Esophagus squamous epithelium (tissue), 5 donors: ENCODE measurements around the gene GPATCH4. TPM values are rescaled to one million over a fixed set of nuclear protein-coding genes. Genes with fewer than 3 reads are reported as not detected.

Experiments
- DNase-seq: peaks from one replicate; lab custom pipeline; 2025; lab: John Stamatoyannopoulos, UW
- H3K27ac ChIP-seq, 4 donors: fragments of 200-600 bp; sonication (generic); one replicate each; pipeline ENCODE4 v1.5.1; 2016 to 2019; ENCODE audit warnings: mild to moderate bottlenecking in 1 of 4
- H3K27me3 ChIP-seq, 4 donors: fragments of 200-600 bp; sonication (generic); 1 replicate in 3 of 4; 2 replicates in 1 of 4; pipeline versions ENCODE4 v1.5.1 to v1.6.0; 2017 to 2021; ENCODE audit warnings: antibody characterized with exemption in 1 of 4
- H3K36me3 ChIP-seq, 3 donors: fragments of 200-600 bp; sonication (generic); one replicate each; pipeline ENCODE4 v1.5.1; 2016 to 2019
- H3K4me1 ChIP-seq, 3 donors: fragments of 200-600 bp; sonication (generic); one replicate each; pipeline ENCODE4 v1.5.1; 2017 to 2019
- H3K4me3 ChIP-seq, 4 donors: fragments of 200-600 bp; sonication (generic); 1 replicate in 3 of 4; 2 replicates in 1 of 4; pipeline ENCODE4 v1.5.1; 2016 to 2019; ENCODE audit warnings: mild to moderate bottlenecking in 2 of 4, moderate library complexity in 1 of 4
- H3K9me3 ChIP-seq, 3 donors: fragments of 200-600 bp; sonication (generic); one replicate each; pipeline ENCODE4 v1.5.1; 2016 to 2019
- POLR2A ChIP-seq, 4 donors: fragments of 450-650 bp; IDR thresholded peaks; one replicate each; pipeline ENCODE4 v1.6.1; 2017; ENCODE audit warnings: antibody characterized with exemption in 4 of 4, mild to moderate bottlenecking in 4 of 4, moderate library complexity in 3 of 4
- WGBS, 2 donors: methylation state at CpG; one replicate each; pipeline ENCODE4 v1.1.5; 2018; 5-methylcytosine and 5-hydroxymethylcytosine counted together
- intact Hi-C: fragments of 100-400 bp; cut with DNase I; formaldehyde crosslinking; loops from one replicate; pipeline ENCODE4 v1.15.0; 2022
- total RNA-seq, 4 donors: library from RNA; depleted of rRNA; stranded (reverse); fragments of >200 nt; gene quantifications; one replicate each; pipeline ENCODE4 v1.1.0, GENCODE V29; 2016
- TF ChIP-seq, protein P1 (sequence below), 6 experiments: fragments of 450-650 bp in 4 of 6; fragments of 200-600 bp in 2 of 6; sonication (generic) in 2 of 6; IDR thresholded peaks; one replicate each; pipeline ENCODE4 v1.5.1; 2016 to 2019; ENCODE audit warnings: antibody characterized with exemption in 6 of 6, mild to moderate bottlenecking in 4 of 6, moderate library complexity in 4 of 6
- donor health status: DM: yes; HTN: yes; CAD: no.

GPATCH4 gene
- total RNA-seq, 4 donors from 2014 or later = 14.0 to 41.8 (median 25.0) TPM

DNA sequence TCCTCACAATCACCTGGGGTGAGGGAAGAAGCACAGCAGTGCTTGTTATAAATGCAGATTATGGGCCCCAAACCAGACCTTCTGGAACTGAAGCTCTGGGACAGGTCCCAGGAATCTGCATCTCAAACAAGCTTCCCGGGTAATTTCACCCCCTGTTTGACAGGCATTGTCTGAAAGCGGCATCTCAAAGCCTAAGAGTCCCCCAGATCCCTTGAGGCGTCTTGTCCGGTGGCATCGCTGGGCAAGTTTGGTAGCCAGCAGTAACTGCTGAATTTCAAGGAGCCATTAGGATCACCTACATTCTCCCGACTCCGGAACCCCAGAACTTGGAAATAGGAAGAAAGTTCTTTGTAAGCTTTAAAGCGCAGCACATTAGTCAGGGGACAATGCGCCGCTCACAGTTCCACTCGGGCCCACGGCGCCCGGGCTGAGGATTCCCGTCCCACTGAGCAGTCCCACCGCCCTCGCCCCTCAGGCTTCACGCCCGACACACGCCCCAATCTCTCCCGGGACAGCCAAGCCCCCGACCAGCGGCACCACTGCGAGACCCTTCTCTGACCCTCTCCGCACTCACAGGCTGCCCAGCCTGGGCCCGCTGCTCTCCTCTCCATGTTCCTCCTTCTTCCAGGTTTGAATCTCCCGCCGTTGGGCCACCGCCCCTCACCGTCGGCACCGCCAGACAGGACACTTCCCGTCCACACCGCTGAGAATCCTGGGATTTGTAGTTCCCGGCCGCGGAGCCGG lies 29.2 kb downstream of the GPATCH4 start, which contains the start of gene IQGAP3:
Gene IQGAP3, minus strand, starts transcription at position 647 of the 744 bp plus-strand sequence. Its CDS starts 36 bp downstream, at position 611.
- TF ChIP-seq, protein P1, sequence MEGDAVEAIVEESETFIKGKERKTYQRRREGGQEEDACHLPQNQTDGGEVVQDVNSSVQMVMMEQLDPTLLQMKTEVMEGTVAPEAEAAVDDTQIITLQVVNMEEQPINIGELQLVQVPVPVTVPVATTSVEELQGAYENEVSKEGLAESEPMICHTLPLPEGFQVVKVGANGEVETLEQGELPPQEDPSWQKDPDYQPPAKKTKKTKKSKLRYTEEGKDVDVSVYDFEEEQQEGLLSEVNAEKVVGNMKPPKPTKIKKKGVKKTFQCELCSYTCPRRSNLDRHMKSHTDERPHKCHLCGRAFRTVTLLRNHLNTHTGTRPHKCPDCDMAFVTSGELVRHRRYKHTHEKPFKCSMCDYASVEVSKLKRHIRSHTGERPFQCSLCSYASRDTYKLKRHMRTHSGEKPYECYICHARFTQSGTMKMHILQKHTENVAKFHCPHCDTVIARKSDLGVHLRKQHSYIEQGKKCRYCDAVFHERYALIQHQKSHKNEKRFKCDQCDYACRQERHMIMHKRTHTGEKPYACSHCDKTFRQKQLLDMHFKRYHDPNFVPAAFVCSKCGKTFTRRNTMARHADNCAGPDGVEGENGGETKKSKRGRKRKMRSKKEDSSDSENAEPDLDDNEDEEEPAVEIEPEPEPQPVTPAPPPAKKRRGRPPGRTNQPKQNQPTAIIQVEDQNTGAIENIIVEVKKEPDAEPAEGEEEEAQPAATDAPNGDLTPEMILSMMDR (IDR thresholded peaks at IDR 0.05) = peak in 1 of 6 experiments; percentile 5
- peak in 1 of 4 donors; percentile 19 for TF ChIP-seq POLR2A (IDR thresholded peaks at IDR 0.05)
- Histone ChIP-seq H3K4me1 (peaks cover 7 to 19% (median 15%) of the 10 kb centered on the region in 3 donors), H3K27ac (peak within 1 kb of the TSS in 3 of 4 donors; percentile 29 to 55 (median 53)), H3K9me3 (no peaks in the 10 kb centered on the region), H3K4me3 (peak within 1 kb of the TSS; percentile 31 to 62 (median 48)), H3K27me3 (peaks cover 0 to 7% (median 0%) of the 10 kb centered on the region in 4 donors), H3K36me3 (no peaks in the 10 kb centered on the region)
- 2 to 3% methylated on average over 24 to 30 of the region's 38 CpGs for WGBS, 2 donors
- intact Hi-C loops = no loop called here
- DNase-seq = no peak

DNA sequence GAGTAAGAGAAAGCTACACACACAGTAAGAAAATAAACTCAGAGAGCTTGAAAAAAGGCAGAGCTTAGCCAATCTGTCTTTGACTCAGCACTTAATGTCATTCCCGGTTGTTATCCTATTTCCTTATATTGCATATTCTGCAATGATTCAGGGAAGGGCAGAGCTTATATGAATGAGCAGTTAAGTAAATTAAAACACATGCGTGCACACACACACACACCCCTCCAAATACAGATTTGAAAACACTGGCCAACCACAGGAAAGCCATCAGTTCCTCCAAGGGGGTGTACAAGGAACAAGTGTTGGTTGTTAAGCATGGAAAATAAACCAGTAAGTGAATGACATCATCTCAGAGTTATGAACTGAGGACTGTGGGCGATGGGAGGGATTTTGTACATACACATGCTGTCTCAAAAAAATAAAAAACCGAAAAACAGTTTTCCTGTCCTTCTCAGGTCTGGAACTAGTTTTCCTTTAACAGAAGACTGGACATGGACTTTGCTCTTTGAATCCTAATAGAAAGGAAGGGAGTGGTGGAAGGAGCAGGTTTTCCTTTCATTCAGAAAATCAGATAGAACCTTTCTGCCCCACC lies 29.9 kb downstream of the GPATCH4 start:
- WGBS, 2 donors = 9 to 11% methylated on average over 4 of the region's 4 CpGs
- peaks cover 7 to 19% (median 15%) of the 10 kb centered on the region in 3 donors for H3K4me1 ChIP-seq
- H3K4me3 ChIP-seq = peak overlapping the region in 3 of 4 donors; percentile 45 to 62 (median 51)

DNA sequence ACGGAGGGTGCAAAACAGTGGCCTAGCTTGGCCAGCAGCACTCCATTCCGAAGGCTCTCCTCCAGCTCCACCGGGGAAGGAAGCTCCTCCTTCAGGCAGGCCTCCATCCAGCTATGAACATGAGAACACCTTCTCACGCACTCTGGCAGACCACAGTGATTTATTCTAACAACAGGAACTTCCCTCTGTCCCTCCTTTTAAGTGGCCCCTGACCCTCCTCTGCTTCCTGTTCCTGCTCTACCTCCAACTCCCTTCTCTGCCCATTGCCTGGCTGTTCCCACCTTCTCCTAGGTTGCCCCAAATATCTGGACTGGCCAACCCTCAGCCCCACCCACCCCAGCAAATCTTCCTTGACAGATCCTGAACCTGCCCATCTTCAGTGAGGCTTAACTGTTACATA lies 34.8 kb downstream of the GPATCH4 start:
- Histone ChIP-seq H3K27ac (no peak overlapping the region), H3K4me1 (peaks cover 0 to 6% (median 5%) of the 10 kb centered on the region in 3 donors), H3K9me3 (no peaks in the 10 kb centered on the region), H3K27me3 (no peaks in the 10 kb centered on the region), H3K36me3 (no peaks in the 10 kb centered on the region), H3K4me3 (no peak overlapping the region)
- WGBS, 2 donors = 94 to 97% methylated on average over 4 of the region's 4 CpGs
- TF ChIP-seq, protein P1 (IDR thresholded peaks at IDR 0.05) = no peak
- TF ChIP-seq POLR2A (IDR thresholded peaks at IDR 0.05) = no peak
- intact Hi-C loops = no loop called here
- DNase-seq = no peak

More for the DNA sequence above, 29.9 kb downstream of the GPATCH4 start:
- H3K36me3 ChIP-seq = no peaks in the 10 kb centered on the region
- TF ChIP-seq, protein P1 (IDR thresholded peaks at IDR 0.05) = no peak
- no peak for TF ChIP-seq POLR2A (IDR thresholded peaks at IDR 0.05)
- no peaks in the 10 kb centered on the region for H3K9me3 ChIP-seq
- intact Hi-C loops = no loop called here
- DNase-seq = no peak
- H3K27ac ChIP-seq = peak overlapping the region in 1 of 4 donors; percentile 55
- peaks cover 0 to 7% (median 0%) of the 10 kb centered on the region in 4 donors for H3K27me3 ChIP-seq

DNA sequence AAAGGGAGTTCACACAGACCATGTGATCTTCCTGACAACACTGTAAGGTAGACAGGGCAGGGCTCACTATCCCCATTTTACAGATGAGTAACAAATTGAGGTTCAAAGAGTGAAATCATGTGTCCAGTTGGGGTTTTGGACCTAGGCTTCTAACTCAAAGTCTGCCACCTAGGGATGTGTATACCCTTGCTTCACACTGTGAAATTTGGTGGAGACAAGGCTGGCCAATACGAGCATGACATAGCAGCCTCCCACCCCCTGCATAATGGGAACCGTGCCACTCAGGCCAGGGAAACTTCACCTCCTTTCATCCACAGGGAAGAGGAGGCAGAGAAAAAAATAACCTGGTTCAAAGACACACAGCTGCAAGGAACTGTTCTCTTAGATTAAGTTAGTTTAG lies 35.8 kb downstream of the GPATCH4 start:
- intact Hi-C loops = no loop called here
- H3K9me3 ChIP-seq = no peaks in the 10 kb centered on the region
- no peaks in the 10 kb centered on the region for H3K27me3 ChIP-seq
- no peak overlapping the region for H3K4me3 ChIP-seq
- WGBS, 2 donors = 80 to 85% methylated on average over 1 to 2 of the region's 2 CpGs
- H3K27ac ChIP-seq = no peak overlapping the region
- H3K36me3 ChIP-seq = no peaks in the 10 kb centered on the region
- H3K4me1 ChIP-seq = peaks cover 0 to 4% (median 0%) of the 10 kb centered on the region in 3 donors
- TF ChIP-seq POLR2A (IDR thresholded peaks at IDR 0.05) = no peak
- TF ChIP-seq, protein P1 (IDR thresholded peaks at IDR 0.05) = no peak
- DNase-seq = no peak
